Heart right ventricle (tissue), 16 donors: ENCODE measurements around the gene OR5H2. TPM values are rescaled to one million over a fixed set of nuclear protein-coding genes. Genes with fewer than 3 reads are reported as not detected.
A peak's percentile ranks its signal among the peaks of the same experiment; 100 is the strongest.

Experiments used
- ATAC-seq, 8 donors: fragments of 200-7000 bp; cut with Tn5 transposase; one replicate each; pipeline ENCODE4 v1.9.1; 2020; ENCODE audit warnings: mild to moderate bottlenecking in 8 of 8, moderate library complexity in 8 of 8, moderate number of reproducible peaks in 1 of 8
- DNase-seq, 2 donors: peaks; one replicate each; pipeline ENCODE4 v3.0.0-alpha.2; 2020
- H3K27ac ChIP-seq, 10 donors: fragments of 200-600 bp; sonication (generic) in 2 of 10; one replicate each; pipeline versions ENCODE4 v1.5.0 to v1.8.0; 2020 to 2022; ENCODE audit warnings: mild to moderate bottlenecking in 3 of 10
- H3K27me3 ChIP-seq, 7 donors: fragments of 200-600 bp; one replicate each; pipeline ENCODE4 v1.8.0; 2021 to 2022; ENCODE audit warnings: mild to moderate bottlenecking in 2 of 7
- H3K36me3 ChIP-seq, 9 donors: fragments of 200-600 bp; sonication (generic) in 1 of 9; one replicate each; pipeline versions ENCODE4 v1.5.0 to v1.8.0; 2020 to 2022; ENCODE audit warnings: mild to moderate bottlenecking in 2 of 9
- H3K4me1 ChIP-seq, 9 donors: fragments of 200-600 bp; sonication (generic) in 1 of 9; one replicate each; pipeline versions ENCODE4 v1.5.0 to v1.8.0; 2020 to 2022; ENCODE audit warnings: mild to moderate bottlenecking in 4 of 9
- H3K4me3 ChIP-seq, 10 donors: fragments of 200-600 bp; sonication (generic) in 2 of 10; one replicate each; pipeline versions ENCODE4 v1.5.0 to v1.8.0; 2020 to 2022; ENCODE audit warnings: mild to moderate bottlenecking in 7 of 10, moderate library complexity in 2 of 10
- H3K9me3 ChIP-seq, 11 donors: fragments of 200-600 bp in 10 of 11; sonication (generic) in 2 of 11; one replicate each; pipeline versions ENCODE4 v1.5.0 to v1.8.0; 2013 to 2022; ENCODE audit warnings: mild to moderate bottlenecking in 2 of 11, control low read depth in 1 of 11, moderate library complexity in 1 of 11
- CTCF ChIP-seq, 9 donors: fragments of 200-600 bp; sonication (generic) in 2 of 9; IDR thresholded peaks; one replicate each; pipeline versions ENCODE4 v1.5.0 to v1.8.0; 2021 to 2022; ENCODE audit warnings: antibody characterized with exemption in 9 of 9, mild to moderate bottlenecking in 5 of 9, moderate library complexity in 1 of 9
- WGBS, 2 donors: extraction: QIAGEN DNeasy Blood & Tissue Kit; methylation state at CpG; one replicate each; pipeline ENCODE4 v1.1.7; 2013; ENCODE audit warnings: inconsistent platforms in 1 of 2; 5-methylcytosine and 5-hydroxymethylcytosine counted together
- intact Hi-C, 10 donors: fragments of 100-400 bp; cut with DNase I; formaldehyde crosslinking; loops; one replicate each; pipeline versions ENCODE4 v1.11.1 to v1.14.2; 2022
- polyA plus RNA-seq, 2 donors: library from polyadenylated mRNA; stranded (reverse); fragments of 200-250 nt; gene quantifications; one replicate each; pipeline ENCODE4 v1.2.3, GENCODE V29; 2013
- total RNA-seq, 10 donors: library from RNA; stranded (reverse); fragmentation: NEBNext Ultra II Directional in 3 of 10; extraction: Animal tissue kit (Norgen Biotek cat#: 25700) in 3 of 10; gene quantifications; one replicate each; pipeline versions ENCODE4 v1.2.1 to v1.2.4, GENCODE V29; 2021 to 2023
- donor health status: Arrhythmogenic right ventricular cardiomyopathy.
- donor health status: ischemic (EF 13 %, LVEDD 7.1; RV severe dilation, severe dysfunction).
- donor health status: healthy with polysubstance abuse.
- donor health status: DM: no; HTN: yes; CAD: no.
- donor health status: DM: no; HTN: no; CAD: no.
- donor health status: ischemic (EF 25% LVEDD 6.9; RV normal size, moderate dysfunction).
- donor health status: ischemic (EF 25% LVEDD 5.7; RV mildly dilated, moderate dysfunction).
- donor health status: healthy.
- donor health status: DM: yes; HTN: yes; CAD: no.
- donor health status: Ischemic cardiomyopathy.
- donor health status: ischemic (EF 35%, LVEDD 5.7; RV mildly dilated, moderate dysfunction).
- donor health status: nonischemic (EF 11% LVEDD 7.7; RV severe dilation, severe dysfunction).
- donor health status: DM: yes; HTN: yes; CAD: no.
- donor health status: PGD.
- donor health status: ischemic (EF 29% LVEDD 5.4; RV normal size, mild dysfunction).
- donor health status: nonischemic (EF 23%, LVEDD 6.1; RV moderate dilation, normal function).

OR5H2 gene
- total and polyA plus RNA-seq, 12 donors, result not detected

GRCh38 chr3:98328933-98329332, 46.6 kb downstream of the OR5H2 start:
- DNase-seq (no peak), ATAC-seq (no peak)
- H3K27me3 ChIP-seq, result peaks cover 0 to 19% (median 3%) of the 10 kb centered on the region in 7 donors

GRCh38 chr3:98329392-98330124, 47.3 kb downstream of the OR5H2 start:
- TF ChIP-seq CTCF (IDR thresholded peaks at IDR 0.05), result peak; percentile 27 to 71 (median 62)
- H3K4me1 ChIP-seq, result no peaks in the 10 kb centered on the region
- H3K36me3 ChIP-seq, result no peaks in the 10 kb centered on the region
- WGBS, 2 donors, result 6 to 9% methylated on average over 6 of the region's 6 CpGs
- no peak overlapping the region for H3K27ac ChIP-seq
- DNase-seq (peak in 1 of 2 donors; percentile 18), ATAC-seq (peak in 5 of 8 donors; percentile 25 to 58 (median 52))
- peaks cover 0 to 19% (median 3%) of the 10 kb centered on the region in 7 donors for H3K27me3 ChIP-seq
- H3K4me3 ChIP-seq, result no peak overlapping the region
- no peaks in the 10 kb centered on the region for H3K9me3 ChIP-seq
- intact Hi-C loops, result loop anchor here (2.0 to 10.0 kb wide), 5 partner anchors 287 to 545 kb away; partner anchors contain the start of gene GABRR3 (in 2 of the 10)

More at GRCh38 chr3:98328933-98329332, 46.6 kb downstream of the OR5H2 start:
- no peak for TF ChIP-seq CTCF (IDR thresholded peaks at IDR 0.05)
- no peak overlapping the region for H3K27ac ChIP-seq
- 76 to 83% methylated on average over 5 of the region's 5 CpGs for WGBS, 2 donors
- H3K36me3 ChIP-seq, result no peaks in the 10 kb centered on the region
- no peak overlapping the region for H3K4me3 ChIP-seq
- H3K9me3 ChIP-seq, result no peaks in the 10 kb centered on the region
- H3K4me1 ChIP-seq, result no peaks in the 10 kb centered on the region
- intact Hi-C loops, result loop anchor here in 8 of 10 donors (2.0 to 10.0 kb wide), 3 partner anchors 287 to 544 kb away; no protein-coding TSS in a partner anchor

- ATAC-seq, result no peak
- Histone ChIP-seq H3K9me3 (no peaks in the 10 kb centered on the region), H3K4me1 (no peaks in the 10 kb centered on the region), H3K4me3 (no peak overlapping the region), H3K27me3 (peaks cover 0 to 19% (median 3%) of the 10 kb centered on the region in 7 donors), H3K27ac (no peak overlapping the region), H3K36me3 (no peaks in the 10 kb centered on the region)
- no peak for TF ChIP-seq CTCF (IDR thresholded peaks at IDR 0.05)
- whole genome bisulfite sequencing, 2 donors, result 88 to 94% methylated on average over 1 of the region's 1 CpG
- DNase-seq, result no peak
- intact Hi-C loops, result loop anchor here in 2 of 10 donors (5.0 to 10.0 kb wide), 2 partner anchors 294 to 297 kb away; partner anchors contain the start of gene GABRR3 (in 2 of the 2)
Observed at GRCh38 chr3:98331329-98331728, 49.0 kb downstream of the OR5H2 start.

Other genes starting within 250 kb of the OR5H2 start
- not detected for gene GABRR3, start 247.2 kb upstream of the OR5H2 start, total RNA-seq
- gene GABRR3, start 247.2 kb upstream of the OR5H2 start, polyA plus RNA-seq, result not detected
- gene OR5AC2, start 195.3 kb upstream of the OR5H2 start, total RNA-seq, result not detected
- not detected for gene OR5AC2, start 195.3 kb upstream of the OR5H2 start, polyA plus RNA-seq
- gene OR5H1, start 151.8 kb upstream of the OR5H2 start, total RNA-seq, result not detected
- gene OR5H1, start 151.8 kb upstream of the OR5H2 start, polyA plus RNA-seq, result not detected
- not detected for gene OR5H14, start 135.0 kb upstream of the OR5H2 start, total RNA-seq
- gene OR5H14, start 135.0 kb upstream of the OR5H2 start, polyA plus RNA-seq, result not detected
- not detected for gene OR5H15, start 115.8 kb upstream of the OR5H2 start, total RNA-seq
- not detected for gene OR5H15, start 115.8 kb upstream of the OR5H2 start, polyA plus RNA-seq
- gene OR5H6, start 18.3 kb upstream of the OR5H2 start, total RNA-seq, result not detected
- gene OR5H6, start 18.3 kb upstream of the OR5H2 start, polyA plus RNA-seq, result not detected
- gene OR5K4, start 71.3 kb downstream of the OR5H2 start, total RNA-seq, result not detected
- not detected for gene OR5K4, start 71.3 kb downstream of the OR5H2 start, polyA plus RNA-seq
- gene OR5K3, start 108.2 kb downstream of the OR5H2 start, total RNA-seq, result not detected
- not detected for gene OR5K3, start 108.2 kb downstream of the OR5H2 start, polyA plus RNA-seq
- not detected for gene OR5K1, start 180.7 kb downstream of the OR5H2 start, total RNA-seq
- gene OR5K1, start 180.7 kb downstream of the OR5H2 start, polyA plus RNA-seq, result not detected
- not detected for gene OR5K2, start 215.2 kb downstream of the OR5H2 start, total RNA-seq
- gene OR5K2, start 215.2 kb downstream of the OR5H2 start, polyA plus RNA-seq, result not detected
- gene CLDND1, start 240.4 kb downstream of the OR5H2 start, total RNA-seq, result 10 to 100 TPM; 58.1 to 99.6 (median 75.5) TPM
- gene CLDND1, start 240.4 kb downstream of the OR5H2 start, polyA plus RNA-seq, result 10 to 100 TPM; 55.6 to 99.9 TPM
- under 1 TPM in 1 of 10 donors, not detected in 9; 0.21 TPM for gene GPR15, start 249.5 kb downstream of the OR5H2 start, total RNA-seq
- not detected for gene GPR15, start 249.5 kb downstream of the OR5H2 start, polyA plus RNA-seq